HG03159 (cell line): ENCODE measurements around the gene SPTLC1.
"Not testable (repeated sequence)": the region's sequence is repeated elsewhere in the genome, so short reads cannot be mapped to it uniquely, and the experiment has no call there.

Experiments
- ATAC-seq: cut with Tn5 transposase; IDR thresholded peaks from one replicate; pipeline ENCODE4 v1.9.1; 2021; ENCODE audit warnings: mild to moderate bottlenecking, moderate library complexity; ENCODE audit not compliant: unreplicated experiment

The SPTLC1 gene

GRCh38 chr9:92035687-92036410 is 79.4 kb downstream of the SPTLC1 start:
- no peak for ATAC-seq

GRCh38 chr9:92035146-92035545 is 80.1 kb downstream of the SPTLC1 start:
- ATAC-seq, result no peak

GRCh38 chr9:92033991-92034390 is 81.2 kb downstream of the SPTLC1 start:
- no peak for ATAC-seq

- no peak for ATAC-seq
Measured at GRCh38 chr9:92033307-92033706, 81.9 kb downstream of the SPTLC1 start.

GRCh38 chr9:92032891-92033290 is 82.3 kb downstream of the SPTLC1 start:
- ATAC-seq, result no peak

- no peak for ATAC-seq
Measured at GRCh38 chr9:92030367-92030766, 84.8 kb downstream of the SPTLC1 start.

- no peak for ATAC-seq
Measured at GRCh38 chr9:92029553-92029952, 85.7 kb downstream of the SPTLC1 start.

- ATAC-seq, result no peak
Measured at GRCh38 chr9:92026206-92027002, 88.8 kb downstream of the SPTLC1 start.

- not testable (repeated sequence) for ATAC-seq
Measured at GRCh38 chr9:92021785-92022541, 93.2 kb downstream of the SPTLC1 start.

- no peak for ATAC-seq
Measured at GRCh38 chr9:92019658-92020057, 95.6 kb downstream of the SPTLC1 start.

GRCh38 chr9:92010705-92011536 is 104.3 kb downstream of the SPTLC1 start:
- no peak for ATAC-seq

- ATAC-seq, result not testable (repeated sequence)
Measured at GRCh38 chr9:92010253-92010652, 105.0 kb downstream of the SPTLC1 start.

GRCh38 chr9:92008041-92008440 is 107.2 kb downstream of the SPTLC1 start:
- no peak for ATAC-seq

- ATAC-seq, result no peak
Measured at GRCh38 chr9:92004045-92004392, 111.2 kb downstream of the SPTLC1 start.

GRCh38 chr9:92003308-92004044 is 111.7 kb downstream of the SPTLC1 start:
- ATAC-seq, result no peak

GRCh38 chr9:92001948-92002347 is 113.3 kb downstream of the SPTLC1 start:
- not testable (repeated sequence) for ATAC-seq

GRCh38 chr9:92001244-92001643 is 114.0 kb downstream of the SPTLC1 start:
- no peak for ATAC-seq

GRCh38 chr9:91995000-91995655 is 120.1 kb downstream of the SPTLC1 start:
- no peak for ATAC-seq

- no peak for ATAC-seq
Measured at GRCh38 chr9:91994422-91994821, 120.8 kb downstream of the SPTLC1 start.
